ENCODE data around the gene FOXJ2.

- TF ChIP-seq GATA3 (IDR thresholded peaks at IDR 0.05; ENCODE audit: low read depth, low read length) (no peak), GATA2 (IDR thresholded peaks at IDR 0.05; ENCODE audit: low read depth, low read length) (no peak)
These were observed 8.3 kb downstream of the FOXJ2 start for GRCh38 chr12:8040791-8041190.
